Endometrium (tissue), 2 donors: ENCODE measurements around the gene SNX33.
"Not testable (repeated sequence)": the region's sequence is repeated elsewhere in the genome, so short reads cannot be mapped to it uniquely, and the experiment has no call there.

Source experiments
- FAIRE-seq: peaks from 2 replicates; lab custom pipeline; 2012; peaks lifted over from hg19 to GRCh38; lab: Jason Lieb, UNC
- donor health status: control.
- donor health status: control.

Gene SNX33

GRCh38 chr15:75662823-75663519 lies 15.3 kb downstream of the SNX33 start:
- FAIRE-seq = no peak

DNA sequence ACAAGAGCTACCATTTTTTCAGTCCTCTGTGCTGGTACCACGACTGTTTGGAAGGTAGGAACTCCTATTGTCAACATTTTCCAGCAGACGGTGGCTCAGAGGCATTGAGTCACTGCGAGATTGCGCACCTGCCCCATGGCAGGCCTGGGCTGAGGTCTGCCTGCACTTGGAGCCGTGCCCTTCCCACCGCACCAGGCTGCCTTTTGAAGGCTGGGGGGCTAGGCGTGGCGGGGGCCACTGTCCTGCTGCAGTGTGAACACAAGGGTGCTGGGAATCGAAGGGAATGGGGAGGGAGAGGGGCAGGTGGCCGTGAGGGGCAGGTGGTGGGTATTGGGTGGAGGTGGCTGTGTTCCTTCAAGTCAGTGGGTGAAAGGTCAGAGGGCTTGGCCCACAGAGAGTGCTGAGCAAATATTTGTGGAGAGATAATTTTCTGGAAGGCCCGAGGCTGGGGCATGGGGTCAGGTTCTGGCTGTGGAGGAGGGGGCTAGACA lies 16.3 kb downstream of the SNX33 start:
- FAIRE-seq = no peak

- FAIRE-seq = no peak
These were observed 19.2 kb downstream of the SNX33 start for GRCh38 chr15:75666823-75667501.

DNA sequence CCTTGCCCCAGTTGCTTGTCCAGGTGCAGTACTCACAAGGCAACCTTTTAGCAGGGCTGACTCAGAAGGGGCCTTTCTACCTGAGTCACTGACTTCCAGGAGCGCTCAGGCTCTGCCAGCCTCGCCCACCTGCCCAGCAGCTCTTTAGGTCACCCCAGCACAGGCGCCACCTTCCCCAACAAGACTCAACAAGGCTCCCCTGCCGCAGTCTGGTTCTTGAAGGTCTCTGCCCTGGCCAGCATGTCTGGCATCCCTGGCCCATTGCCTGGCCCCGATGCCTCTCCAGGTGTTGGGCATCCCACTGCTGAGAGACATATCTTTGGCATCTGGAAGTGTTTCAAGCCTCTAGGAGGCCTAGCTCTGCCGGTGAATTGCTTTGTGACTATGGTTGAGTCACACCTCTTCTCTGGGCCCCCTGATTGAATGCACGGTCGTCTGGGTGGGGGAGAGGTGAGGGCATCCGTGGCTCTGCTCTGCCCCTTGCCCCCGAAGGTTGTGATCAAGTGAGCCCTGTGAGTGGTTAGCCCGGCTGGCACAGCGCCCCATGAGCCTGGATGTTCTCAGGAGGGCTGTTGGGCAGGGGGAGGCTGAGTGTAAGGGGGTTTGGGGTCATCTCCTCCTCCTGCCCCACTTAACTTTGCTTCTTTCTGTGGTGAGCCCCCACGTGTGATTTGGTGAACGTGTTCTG lies 21.6 kb downstream of the SNX33 start:
- FAIRE-seq = no peak

DNA sequence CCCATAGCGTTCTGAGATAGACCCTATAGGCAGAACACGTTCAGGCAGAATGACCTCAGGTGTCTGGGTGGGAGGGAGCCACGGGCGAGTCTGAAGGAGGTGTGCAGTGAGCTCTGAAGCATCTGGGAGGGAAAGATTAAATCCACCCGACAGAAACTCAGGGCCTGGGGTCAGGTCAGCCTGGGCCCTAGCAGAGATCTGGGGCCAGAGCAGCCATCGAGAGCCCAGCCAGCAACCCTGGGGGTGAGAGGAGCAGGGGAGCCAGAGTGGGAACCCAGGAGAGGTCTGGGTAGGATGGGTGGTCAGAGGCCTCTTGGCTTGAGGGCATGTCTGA lies 22.1 kb downstream of the SNX33 start:
- FAIRE-seq = no peak

DNA sequence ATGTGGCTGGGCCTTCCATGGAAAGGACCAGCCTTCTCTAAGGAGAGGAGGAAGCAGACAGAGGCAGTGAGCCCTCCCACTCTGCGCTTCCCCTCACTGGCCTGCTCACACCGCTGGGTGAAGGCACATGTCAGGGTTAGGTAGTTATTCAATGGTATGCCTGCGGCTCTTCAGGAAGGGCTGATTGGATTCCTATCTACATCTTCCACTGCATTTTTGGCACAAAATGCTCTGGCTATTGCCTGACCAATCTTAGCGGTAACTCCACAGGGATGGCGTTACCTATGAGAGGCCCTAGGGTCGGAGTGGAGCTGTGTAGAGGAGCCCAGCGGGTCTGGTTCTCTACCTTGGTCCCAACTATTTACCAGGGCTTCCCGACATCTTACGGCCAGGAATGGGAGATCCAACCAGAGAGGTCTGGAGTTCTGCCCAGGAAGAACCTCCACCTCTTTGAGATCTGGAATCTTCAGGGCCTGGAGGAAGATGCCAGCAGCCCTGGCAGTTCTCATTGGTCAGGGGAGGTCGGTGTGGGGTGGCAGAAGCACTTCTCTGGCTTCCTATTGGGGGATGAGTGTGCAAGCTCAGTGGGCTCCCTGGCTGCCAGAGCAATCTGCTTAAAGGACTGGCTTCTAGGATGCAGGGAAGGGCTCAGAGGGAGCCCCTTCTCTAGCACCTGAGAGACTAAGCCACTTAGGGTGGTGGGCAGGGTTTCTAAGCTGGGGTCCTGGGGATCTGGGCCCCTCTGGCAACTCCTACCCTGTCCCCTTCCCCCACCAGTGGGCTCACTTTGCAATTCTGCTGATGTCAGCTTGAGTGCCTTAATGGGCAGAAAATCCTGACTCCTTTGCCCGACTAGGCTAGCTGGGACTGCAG lies 24.3 kb downstream of the SNX33 start:
- FAIRE-seq = no peak

DNA sequence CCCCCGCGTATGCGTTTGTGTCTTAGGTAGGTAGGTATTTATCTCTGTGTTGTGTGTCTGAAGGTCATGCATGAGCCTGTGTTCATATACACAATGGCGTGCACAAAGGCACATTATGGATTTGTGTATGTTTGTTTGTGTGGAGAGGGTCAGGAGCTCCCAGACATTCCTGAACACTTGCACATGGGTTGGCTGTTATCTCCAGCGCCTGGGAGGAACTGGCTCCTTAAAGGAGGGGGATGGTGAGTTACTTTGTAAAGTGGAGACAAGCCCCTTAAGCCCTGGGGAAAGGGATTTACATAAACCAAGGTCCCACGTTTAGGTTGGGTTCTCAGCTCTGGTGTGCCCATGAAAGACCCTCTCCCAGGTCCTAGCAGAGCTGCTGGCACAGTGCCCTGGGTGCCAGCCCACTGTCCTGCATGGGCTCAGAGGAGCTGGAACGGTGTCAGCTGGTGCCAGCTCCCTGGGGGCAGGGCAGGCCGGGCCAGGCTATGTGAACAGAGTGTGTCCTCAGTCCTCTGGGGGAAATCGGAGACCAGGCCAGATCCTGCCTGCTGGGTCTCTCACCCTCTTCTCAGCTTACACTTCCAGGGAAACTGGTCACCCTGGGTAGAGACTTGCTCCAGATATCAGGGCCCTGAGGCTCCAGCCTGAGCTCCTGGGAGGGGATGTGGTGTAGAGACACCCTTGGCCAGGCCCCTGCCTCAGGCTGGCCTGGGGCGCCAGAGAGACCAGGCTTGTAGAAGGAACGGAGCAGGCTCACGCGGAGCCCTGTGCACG lies 25.1 kb downstream of the SNX33 start:
- no peak for FAIRE-seq

GRCh38 chr15:75673426-75674235 lies 25.9 kb downstream of the SNX33 start:
- no peak for FAIRE-seq

DNA sequence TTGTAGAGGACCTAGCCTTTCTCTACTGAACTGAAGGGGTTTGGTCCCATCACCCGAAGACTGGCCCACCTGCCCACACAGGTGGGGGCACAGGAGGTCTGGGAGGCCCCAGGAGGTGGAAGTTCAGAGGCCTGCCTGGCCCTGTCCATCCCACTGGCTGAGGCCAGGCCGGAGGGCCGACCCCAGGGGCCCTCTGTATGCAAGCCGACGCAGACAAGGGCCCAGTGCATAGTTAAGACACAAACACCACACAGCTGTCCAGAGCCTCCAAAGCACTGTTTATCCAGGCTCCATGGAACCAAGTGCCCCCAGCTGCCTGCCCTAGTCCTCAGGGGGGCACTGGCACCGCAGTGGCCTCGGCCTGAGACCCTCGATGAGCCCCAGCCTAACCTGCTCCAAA lies 26.7 kb downstream of the SNX33 start:
- no peak for FAIRE-seq

- no peak for FAIRE-seq
These were observed 28.1 kb downstream of the SNX33 start for GRCh38 chr15:75675579-75676404.

DNA sequence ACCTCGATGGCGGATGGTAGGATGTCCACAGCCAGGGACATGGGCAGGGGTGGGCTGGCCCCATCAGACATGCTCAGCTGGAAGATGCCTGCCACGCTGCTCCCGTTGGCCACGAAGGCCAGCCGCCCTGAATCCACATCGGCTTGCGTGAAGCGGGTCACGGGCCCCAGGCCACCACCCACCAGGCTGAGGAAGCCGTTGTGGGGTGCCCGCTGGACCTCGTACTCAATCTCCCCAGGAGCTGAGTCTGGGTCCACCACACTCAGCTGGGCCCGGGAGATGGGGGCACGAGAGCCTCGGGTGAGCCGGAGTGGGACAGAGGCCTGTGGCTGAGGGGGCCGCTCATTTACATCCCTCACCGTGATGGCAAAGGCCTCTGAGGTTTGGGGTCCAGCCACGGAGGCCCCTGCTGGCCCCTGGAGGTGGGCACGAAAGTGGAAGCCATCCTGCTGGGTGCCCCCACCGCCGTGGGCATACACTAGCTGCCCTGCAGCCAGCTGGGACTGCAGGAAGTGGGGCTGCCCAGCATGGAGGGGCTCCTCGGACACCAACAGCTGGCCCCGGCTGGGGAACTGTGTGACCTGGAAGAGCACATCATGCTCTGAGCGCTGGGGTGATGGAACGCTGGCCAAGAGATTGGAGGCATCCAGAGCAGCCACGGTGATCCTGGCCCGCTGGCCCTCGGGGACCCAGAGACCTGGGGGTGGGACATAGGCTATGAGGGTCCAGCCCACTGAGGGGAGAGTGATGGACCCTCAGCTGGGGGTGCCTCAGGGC lies 29.2 kb downstream of the SNX33 start:
- FAIRE-seq = no peak

DNA sequence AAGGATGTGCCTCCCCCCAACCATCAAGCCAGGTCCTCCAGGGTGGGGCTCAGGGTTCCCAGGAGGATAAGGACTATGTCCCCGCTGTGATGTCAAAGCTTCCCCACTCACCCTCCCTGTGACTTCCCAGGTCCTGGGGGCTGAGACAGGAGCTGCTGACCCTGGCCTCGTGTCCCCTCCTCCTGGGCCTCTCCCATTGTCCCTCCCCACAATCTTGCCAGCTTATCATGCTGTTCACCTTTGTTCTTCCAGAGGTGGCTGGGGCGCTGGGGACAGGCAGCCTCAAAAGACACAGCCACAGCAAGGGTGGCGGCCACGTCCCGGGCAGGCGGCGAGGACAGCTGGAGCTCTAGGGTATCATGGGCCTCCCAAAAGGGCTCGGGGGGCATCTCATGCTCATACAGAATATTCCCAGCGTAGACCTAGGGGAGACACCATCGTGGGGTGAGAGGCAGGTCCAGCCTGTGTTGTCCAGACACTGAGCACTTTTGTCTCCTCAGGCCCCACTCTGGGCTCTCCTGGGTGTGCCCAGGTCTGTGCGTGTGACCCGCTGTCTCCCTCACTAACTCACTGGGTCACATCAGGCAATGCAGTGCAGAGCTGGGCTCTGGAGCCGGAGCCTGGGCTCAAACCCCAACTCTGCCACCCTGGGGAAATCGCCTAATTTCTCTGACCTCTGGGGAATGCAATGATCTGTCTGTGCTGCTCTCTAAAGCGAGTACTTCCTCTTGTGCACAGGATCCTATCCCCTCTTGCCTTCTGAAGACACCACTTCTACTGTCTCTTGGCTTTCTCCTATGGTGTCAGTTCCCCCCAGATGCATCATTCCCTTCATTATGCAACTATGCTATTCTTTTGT lies 30.0 kb downstream of the SNX33 start:
- FAIRE-seq = no peak

DNA sequence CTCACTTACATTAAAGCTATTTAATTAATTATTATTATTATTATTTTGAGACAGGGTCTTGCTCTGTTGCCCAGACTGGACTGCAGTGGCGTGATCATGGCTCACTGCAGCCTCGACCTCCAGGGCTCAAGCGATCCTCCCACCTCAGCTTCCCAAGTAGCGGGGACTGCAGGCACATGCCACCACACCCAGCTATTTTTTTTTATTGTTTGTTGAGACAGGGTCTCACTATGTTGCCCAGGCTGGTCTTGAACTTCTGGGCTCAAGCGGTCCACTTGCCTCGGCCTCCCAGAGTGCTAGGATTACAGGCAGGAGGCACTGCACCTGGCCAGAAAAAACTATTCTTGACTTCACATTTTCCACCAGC lies 30.6 kb downstream of the SNX33 start:
- FAIRE-seq = not testable (repeated sequence)

DNA sequence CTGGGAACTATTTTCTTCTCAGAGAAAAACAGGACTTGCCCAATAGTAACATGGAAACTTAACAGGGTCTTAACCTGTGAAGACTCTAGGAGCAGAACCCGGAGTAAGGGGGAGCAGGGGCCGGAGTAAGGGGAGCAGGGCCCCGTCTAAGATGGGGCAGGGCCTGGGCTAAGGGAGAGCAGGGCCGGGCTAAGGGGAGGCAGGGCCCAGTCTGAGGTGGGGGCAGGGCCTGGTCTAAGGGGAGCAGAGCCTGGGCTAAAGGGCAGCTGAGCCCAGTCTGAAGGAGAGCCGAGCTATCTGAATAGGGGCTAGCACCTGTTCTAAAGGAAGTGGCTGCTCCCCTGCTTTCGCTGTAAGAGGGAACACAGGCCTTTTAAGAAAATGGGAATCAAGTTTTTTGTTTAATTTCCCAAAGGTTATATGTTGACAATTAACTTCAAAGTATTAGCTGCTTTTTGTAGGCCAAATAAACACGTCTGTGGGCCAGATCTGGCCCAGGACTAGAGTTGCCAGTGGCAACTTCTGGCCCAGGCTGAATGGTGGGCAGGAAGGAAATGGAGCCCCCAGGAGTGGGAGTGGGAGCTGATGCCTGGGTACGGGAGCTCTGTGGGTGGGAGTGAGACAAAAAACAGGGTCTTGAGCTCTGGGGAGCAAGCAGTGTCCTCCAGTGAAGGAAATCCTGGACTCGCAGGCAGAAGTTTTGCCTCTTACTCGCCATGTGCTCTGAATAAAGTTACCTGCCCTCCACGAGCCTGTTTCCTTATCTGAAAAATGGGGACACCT lies 32.5 kb downstream of the SNX33 start:
- no peak for FAIRE-seq

GRCh38 chr15:75682181-75683135 lies 34.7 kb downstream of the SNX33 start:
- FAIRE-seq = no peak
